ENCODE results near the gene SLC22A12.

SLC22A12 gene

DNA sequence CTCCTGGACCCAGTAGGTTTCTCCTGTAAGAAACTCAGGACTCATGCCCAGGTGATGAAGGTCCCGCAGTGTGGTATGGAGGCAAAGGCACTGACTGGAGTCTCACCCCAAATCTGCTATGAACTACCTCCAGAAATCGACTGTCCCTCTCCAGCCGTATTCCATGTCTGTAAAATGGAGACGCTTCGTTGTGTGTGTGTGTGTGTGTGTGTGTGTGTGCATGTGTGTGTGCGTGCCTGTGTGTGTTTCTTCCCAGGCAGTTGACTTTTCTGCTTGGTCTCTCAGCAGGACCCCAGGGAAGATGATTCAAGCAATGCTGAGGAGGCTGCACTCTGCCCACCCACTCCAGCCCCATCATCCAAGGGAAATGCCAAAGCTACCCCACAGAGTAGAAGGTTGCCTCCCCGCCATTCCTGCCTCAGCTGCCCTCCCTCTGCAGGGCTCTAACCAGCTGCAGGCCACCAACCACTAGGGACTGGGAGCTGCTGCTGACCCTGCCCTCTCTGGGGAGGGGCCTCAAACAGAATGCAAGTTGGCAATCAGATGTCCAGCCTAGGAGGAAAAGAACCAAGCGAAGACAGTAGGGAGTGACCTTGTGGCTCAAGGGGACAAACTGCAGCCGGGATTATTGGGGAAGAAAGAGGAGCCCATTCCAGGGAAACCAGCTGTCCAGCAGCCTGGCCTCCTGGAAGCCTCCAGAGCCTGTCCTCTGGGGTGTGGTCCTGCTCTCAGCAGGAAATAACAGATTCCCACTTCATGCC is 56.2 kb downstream of the SLC22A12 start:
- no peak for DNase-seq (ENCODE audit: low spot score)

DNA sequence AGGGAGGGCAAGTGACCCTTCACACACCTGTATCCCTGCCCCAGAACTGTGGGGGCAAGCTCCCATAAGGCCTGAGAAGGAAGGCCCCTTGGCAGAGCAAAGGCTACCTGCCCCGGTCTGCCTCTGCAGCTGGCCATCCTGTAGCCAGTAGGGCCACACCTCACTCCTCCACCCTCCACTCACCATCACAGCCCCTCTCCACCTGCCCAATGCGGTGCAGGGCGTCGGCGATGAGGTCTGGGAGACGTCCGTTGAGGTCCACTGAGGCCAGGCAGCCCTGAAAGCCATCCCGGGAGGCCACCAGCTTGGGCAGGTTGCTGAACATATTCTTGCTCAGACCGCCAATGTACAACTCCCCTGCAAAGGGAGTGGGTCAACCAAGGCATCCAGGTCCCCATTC is 57.5 kb downstream of the SLC22A12 start:
- no peak for DNase-seq (ENCODE audit: low spot score)

DNA sequence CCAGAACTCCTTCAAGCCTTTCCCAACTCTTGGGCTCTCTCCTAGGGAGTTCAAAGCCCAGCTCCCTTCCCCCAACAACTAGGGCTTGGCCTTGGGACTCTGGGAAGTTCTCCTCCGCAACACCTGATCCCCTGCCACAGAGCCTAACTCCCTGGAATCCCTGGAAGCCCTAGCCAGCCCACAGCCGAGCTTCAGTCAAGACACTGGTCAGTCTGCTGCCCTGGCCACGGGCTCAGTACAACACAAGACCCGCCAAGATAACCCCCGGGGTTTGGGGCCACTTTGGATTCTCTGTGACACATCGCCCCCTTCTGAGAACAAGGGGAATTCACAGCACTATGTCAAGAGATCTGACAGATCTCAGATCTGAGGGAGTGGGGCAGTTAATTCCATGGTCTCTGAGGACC is 58.3 kb downstream of the SLC22A12 start:
- no peak for DNase-seq (ENCODE audit: low spot score)

DNA sequence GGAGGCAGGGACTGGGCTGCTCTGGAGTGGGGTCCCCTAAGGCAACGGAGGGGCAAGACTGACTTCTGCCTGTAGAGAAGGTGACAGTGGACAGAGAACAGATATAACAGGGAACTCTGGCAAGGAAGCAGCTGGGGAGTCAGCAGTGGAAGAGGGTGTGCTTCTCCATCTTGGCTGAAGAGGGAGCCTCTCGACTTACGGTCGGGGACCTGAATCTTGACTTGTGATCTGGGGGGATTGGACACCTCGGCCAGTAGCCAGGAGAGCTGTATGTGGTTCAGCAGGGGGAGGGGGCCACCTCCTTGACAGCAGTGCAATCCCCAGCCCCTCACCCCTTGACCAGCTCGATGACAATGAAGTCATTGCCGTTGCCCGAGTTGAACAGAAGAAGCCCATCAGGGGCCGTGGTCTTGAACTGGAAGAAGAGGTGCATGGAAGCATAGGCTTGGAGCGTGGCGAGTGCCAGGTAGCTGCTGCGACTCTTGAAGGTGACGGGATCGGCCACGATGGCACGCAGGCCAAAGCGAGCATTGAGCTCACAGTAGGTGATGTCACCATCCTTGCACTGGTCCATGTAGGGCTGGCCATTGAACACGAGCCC is 60.0 kb downstream of the SLC22A12 start:
- no peak for DNase-seq (ENCODE audit: low spot score)

Measured in SW480 (cell line).